NT2/D1 (cell line): ENCODE results near the gene GAS7.

ENCODE experiments used
- DNase-seq: peaks from one replicate; pipeline ENCODE4 v3.0.0-alpha.2; 2011; ENCODE audit warnings: low read depth, low spot score
- H3K27me3 ChIP-seq: 2 replicates; pipeline ENCODE4 v1.6.0; 2011; ENCODE audit warnings: mild to moderate bottlenecking; ENCODE audit not compliant: insufficient read length, insufficient read depth
- H3K36me3 ChIP-seq: 2 replicates; pipeline ENCODE4 v1.6.1; 2011; ENCODE audit warnings: mild to moderate bottlenecking, low read length, mixed read lengths; ENCODE audit not compliant: insufficient read depth, insufficient read length
- H3K4me1 ChIP-seq: 2 replicates; pipeline ENCODE4 v1.5.1; 2011; ENCODE audit not compliant: insufficient read depth, insufficient read length
- H3K4me3 ChIP-seq: 2 replicates; pipeline ENCODE4 v1.5.1; 2011; ENCODE audit warnings: low read depth; ENCODE audit not compliant: insufficient read length
- H3K9ac ChIP-seq: 2 replicates; pipeline ENCODE4 v1.6.0; 2011; ENCODE audit warnings: low read depth; ENCODE audit not compliant: insufficient read length
- H3K9me3 ChIP-seq: 2 replicates; pipeline ENCODE4 v1.5.1; 2011; ENCODE audit warnings: mild to moderate bottlenecking, low read length; ENCODE audit not compliant: insufficient read depth
- SUZ12 ChIP-seq: IDR thresholded peaks from 2 replicates; pipeline ENCODE4 v1.6.1; 2011; ENCODE audit not compliant: insufficient read length, insufficient read depth; ENCODE audit errors: extremely low read depth
- YY1 ChIP-seq: IDR thresholded peaks from 2 replicates; pipeline ENCODE4 v1.6.1; 2011; ENCODE audit not compliant: insufficient read length, insufficient read depth
- ZNF274 ChIP-seq: IDR thresholded peaks from 2 replicates; pipeline ENCODE4 v1.6.1; 2011; ENCODE audit warnings: mild to moderate bottlenecking, low read depth, low read length

GAS7 gene

DNA sequence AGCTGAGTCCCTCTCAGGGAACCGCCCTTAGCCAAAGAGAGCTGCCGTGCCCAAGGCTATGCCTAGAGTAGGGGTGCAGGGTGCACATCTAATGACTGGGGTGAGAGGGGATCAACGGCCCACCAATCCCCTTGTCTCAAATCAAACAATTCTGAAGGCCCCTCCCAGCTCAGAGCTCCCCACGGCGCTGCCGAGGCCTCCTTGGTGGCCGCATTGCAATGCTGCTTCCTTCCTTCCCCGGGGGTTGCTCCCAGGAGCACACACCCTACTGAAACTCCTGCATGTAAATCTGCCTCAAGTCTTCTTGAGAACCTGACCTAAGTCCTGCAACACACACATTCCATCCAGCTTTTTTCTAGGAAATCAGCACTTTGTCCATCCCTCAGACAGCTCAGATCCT is 212.8 kb downstream of the GAS7 start:
- peaks cover 2% of the 10 kb centered on the region for H3K4me1 ChIP-seq
- H3K4me3 ChIP-seq = no peak overlapping the region
- DNase-seq = no peak
- no peak for TF ChIP-seq SUZ12
- TF ChIP-seq ZNF274 = no peak
- TF ChIP-seq YY1 = no peak
- H3K36me3 ChIP-seq = no peaks in the 10 kb centered on the region
- no peaks in the 10 kb centered on the region for H3K9me3 ChIP-seq
- no peaks in the 10 kb centered on the region for H3K27me3 ChIP-seq
- no peak overlapping the region for H3K9ac ChIP-seq

DNA sequence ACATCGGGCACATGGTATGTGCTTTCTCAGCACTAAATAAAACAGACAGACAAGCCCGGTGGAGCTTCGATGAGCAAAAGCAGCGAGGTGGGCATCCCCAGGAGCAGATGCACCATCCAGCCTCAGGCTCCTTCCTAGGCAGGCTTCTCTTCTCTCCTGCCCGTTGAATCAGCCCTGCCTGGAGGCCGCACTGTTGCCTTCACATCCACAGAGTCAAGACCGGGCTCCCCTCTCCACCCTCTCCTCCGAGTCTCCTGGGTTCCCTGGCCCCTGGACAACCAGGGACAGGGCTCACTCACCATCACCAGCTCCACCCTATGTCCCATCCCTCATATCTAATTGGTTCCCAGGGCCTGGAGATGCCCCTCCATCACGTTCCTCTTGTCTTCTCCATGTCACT is 213.6 kb downstream of the GAS7 start:
- no peaks in the 10 kb centered on the region for H3K9me3 ChIP-seq
- no peaks in the 10 kb centered on the region for H3K27me3 ChIP-seq
- no peak for TF ChIP-seq ZNF274
- TF ChIP-seq YY1 = no peak
- no peak for TF ChIP-seq SUZ12
- no peak overlapping the region for H3K9ac ChIP-seq
- H3K36me3 ChIP-seq = no peaks in the 10 kb centered on the region
- peaks cover 2% of the 10 kb centered on the region for H3K4me1 ChIP-seq
- DNase-seq = no peak
- H3K4me3 ChIP-seq = no peak overlapping the region

DNA sequence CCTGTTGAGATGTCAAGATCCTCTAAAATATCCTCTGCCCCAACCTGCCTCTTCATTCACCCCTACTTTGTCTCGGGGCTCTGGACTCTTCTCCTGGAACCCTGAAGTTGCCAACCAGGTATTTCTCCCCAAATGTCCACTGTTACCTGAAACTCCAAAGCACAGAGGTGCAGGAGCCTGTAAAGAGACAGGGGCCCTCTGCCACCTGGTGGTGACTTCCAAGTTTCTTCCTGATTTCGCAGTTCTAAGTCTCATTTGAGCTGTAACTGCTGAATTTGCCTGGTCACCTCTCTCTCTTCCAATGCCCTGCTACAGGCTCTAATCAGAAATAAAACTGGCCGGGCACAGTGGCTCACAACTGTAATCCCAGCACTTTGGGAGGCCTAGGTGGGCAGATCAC is 216.2 kb downstream of the GAS7 start:
- Histone ChIP-seq H3K36me3 (no peaks in the 10 kb centered on the region), H3K9ac (no peak overlapping the region), H3K4me3 (no peak overlapping the region), H3K9me3 (no peaks in the 10 kb centered on the region), H3K27me3 (no peaks in the 10 kb centered on the region), H3K4me1 (peaks cover 7% of the 10 kb centered on the region)
- no peak for TF ChIP-seq YY1
- no peak for TF ChIP-seq SUZ12
- TF ChIP-seq ZNF274 = no peak
- no peak for DNase-seq

DNA sequence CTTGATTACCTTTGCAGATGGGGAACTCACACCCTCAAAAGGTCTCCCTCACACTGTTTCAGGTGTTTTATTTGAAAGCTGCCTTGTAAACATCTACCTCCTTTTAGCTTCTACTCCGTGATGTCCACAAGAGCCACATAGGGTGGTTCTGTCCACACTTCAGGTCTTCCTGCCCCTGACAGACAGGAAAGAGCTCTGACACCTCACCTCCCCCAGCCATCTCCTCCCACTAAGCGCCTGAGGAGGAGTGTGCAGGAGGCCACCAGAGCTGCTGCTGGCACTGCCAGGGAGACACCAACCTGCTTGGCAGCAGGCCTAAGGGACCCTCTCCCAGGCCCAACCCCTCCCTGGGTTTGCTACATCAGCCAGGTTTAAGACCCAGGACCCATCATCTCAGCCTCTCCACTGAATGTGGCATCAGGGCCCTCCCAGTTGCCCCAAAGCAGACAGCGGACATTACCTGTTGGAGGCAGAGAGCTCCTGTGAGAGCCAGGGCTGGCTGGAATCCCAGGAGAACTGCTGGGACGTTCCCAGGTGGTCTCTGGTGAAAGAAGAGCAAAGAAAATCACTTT is 217.0 kb downstream of the GAS7 start:
- H3K36me3 ChIP-seq = no peaks in the 10 kb centered on the region
- H3K9ac ChIP-seq = no peak overlapping the region

DNA sequence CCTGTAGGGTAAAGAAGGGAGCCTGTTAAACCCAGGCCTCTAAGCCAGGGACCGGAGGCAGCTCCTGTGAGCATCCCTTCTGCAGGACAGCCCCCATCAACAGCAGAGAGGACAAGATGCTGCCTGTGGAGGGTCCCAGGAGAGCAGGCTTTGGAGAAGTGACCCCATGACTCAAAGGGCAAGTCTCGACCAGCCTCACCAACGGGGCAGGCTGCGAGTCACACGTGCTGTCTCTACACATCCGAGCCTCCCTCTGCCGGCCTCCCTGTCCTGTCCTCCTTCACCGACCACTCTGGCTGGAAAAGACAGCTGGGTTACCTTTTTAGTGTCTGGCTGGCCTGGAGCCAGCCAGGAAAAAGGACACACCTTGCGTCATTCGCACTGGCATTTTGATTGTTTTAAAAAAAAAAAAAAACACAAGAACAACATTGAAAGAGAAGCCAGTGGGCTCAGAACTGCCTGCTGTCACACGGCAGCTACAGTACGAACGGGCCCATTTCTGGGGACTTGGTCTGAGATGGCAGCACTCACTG is 218.9 kb downstream of the GAS7 start:
- Histone ChIP-seq H3K4me3 (no peak overlapping the region), H3K4me1 (peaks cover 4% of the 10 kb centered on the region), H3K9me3 (no peaks in the 10 kb centered on the region), H3K27me3 (no peaks in the 10 kb centered on the region), H3K36me3 (no peaks in the 10 kb centered on the region), H3K9ac (no peak overlapping the region)
- DNase-seq = no peak
- TF ChIP-seq ZNF274 (no peak), YY1 (no peak), SUZ12 (no peak)

More for the DNA sequence above, 217.0 kb downstream of the GAS7 start:
- no peak overlapping the region for H3K4me3 ChIP-seq
- H3K9me3 ChIP-seq = no peaks in the 10 kb centered on the region
- H3K4me1 ChIP-seq = peaks cover 7% of the 10 kb centered on the region
- no peaks in the 10 kb centered on the region for H3K27me3 ChIP-seq
- DNase-seq = no peak
- TF ChIP-seq ZNF274 (no peak), YY1 (no peak), SUZ12 (no peak)

DNA sequence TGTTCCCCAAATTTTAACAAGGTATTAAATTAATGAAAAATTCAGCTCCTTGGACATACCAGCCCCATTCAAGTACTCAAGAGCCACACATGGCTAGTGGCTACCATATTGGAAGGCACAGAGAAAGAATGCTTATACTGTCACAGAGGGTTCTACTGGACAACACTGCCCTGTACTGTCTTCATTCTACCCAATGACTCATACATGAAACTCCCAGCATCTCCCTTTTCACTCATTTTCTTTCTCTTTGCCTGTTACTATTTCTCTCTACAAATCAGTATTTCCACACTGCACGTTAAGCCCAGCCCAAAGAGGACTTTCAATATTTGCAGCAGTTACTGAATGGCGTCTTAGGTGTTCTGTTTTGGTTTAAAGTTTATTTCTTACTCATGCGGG is 221.2 kb downstream of the GAS7 start:
- no peak overlapping the region for H3K4me3 ChIP-seq
- H3K36me3 ChIP-seq = no peaks in the 10 kb centered on the region
- no peaks in the 10 kb centered on the region for H3K27me3 ChIP-seq
- no peak for TF ChIP-seq SUZ12
- TF ChIP-seq ZNF274 = no peak
- TF ChIP-seq YY1 = no peak
- H3K9me3 ChIP-seq = no peaks in the 10 kb centered on the region
- peaks cover 4% of the 10 kb centered on the region for H3K4me1 ChIP-seq
- no peak overlapping the region for H3K9ac ChIP-seq
- no peak for DNase-seq

DNA sequence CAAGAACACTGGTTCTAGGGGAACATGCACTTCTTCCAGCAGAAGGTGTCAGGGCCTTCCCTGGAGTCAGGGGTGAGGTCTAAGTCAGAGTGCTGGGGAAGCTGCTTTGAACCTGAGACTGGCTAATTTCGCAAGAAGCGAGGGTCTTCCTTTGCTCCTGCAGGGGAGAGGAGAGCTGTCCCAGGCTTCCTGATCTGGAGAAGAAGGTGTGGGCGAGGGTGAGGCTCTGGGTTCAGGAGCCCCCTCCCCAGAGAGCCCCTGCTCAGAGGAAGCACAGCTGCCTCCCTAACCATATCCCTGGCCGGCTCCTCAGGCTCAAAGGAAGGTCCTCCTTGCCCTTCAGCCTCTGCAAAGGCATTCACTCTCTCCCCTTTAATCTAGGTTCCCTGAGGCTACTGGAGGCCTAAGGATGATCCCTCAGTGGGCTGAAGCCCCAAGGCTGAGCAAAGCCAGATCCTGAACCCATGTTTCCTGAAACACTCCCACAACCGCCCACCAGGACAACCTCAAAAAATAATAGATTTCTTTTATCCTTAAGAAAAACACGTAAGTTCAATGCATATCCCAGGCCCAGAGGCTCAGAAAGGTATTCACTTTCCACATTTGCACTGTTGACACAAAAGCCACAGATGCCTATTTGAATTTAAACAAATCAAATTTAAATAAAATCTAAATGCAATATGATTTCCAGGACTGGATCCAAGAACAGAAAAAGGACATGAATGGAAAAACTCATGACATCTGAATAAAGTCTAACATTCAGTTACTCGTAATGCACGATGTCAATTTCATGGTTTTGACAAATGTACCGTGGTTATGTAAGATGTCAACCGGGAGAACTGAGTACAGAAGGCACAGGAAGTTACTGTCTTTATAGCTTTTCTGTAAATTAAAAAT is 221.9 kb downstream of the GAS7 start:
- Histone ChIP-seq H3K4me1 (peaks cover 8% of the 10 kb centered on the region), H3K9ac (no peak overlapping the region), H3K4me3 (no peak overlapping the region), H3K36me3 (no peaks in the 10 kb centered on the region), H3K9me3 (no peaks in the 10 kb centered on the region), H3K27me3 (no peaks in the 10 kb centered on the region)
- DNase-seq = no peak
- TF ChIP-seq ZNF274 (no peak), YY1 (no peak), SUZ12 (no peak)
